Measurements from ENCODE around the gene SCN5A. TPM values are rescaled to one million over a fixed set of nuclear protein-coding genes. Genes with fewer than 3 reads are reported as not detected.

Gene SCN5A
- total and polyA plus RNA-seq, 2 of the 8 experiments (the other 6 are each of a cell fraction or from before 2014, with no cell fraction given) = 4.8 to 11.4 TPM

DNA sequence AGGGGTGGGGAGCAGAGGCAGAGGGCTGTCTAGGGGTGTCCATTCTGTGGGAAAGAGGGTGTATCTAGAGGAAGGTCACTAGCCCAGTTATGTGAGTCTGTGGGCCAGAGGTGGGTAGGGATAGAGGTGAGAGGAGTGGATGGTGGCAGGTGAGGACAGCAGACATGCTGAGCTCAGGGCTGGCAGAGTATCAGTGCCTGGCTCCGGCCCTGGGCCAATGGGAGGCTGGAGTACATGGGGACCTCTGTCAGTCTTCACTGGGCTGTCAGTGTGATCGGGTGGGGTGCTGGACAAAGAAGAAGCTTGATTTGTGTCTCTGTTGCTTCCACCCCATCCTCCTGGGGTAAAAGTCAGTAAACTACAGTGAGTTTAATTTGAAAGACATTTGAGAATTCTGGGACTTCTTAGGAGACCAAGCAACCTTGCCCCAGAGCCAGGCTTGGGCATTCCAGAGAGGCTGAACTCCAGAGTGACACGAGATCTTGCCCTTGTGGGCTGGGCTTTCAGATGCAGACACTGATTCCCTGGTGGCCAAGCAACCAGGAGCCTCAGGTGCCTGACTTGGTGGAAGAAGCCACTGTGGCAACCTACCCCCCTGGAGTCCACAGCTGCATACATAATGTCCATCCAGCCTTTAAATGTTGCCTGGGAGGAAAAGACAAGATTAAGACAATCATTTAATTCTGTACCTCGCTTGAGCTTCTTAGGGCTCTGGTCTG is 92.7 kb downstream of the SCN5A start:
- Histone ChIP-seq H3K23ac (ENCODE audit: insufficient read length) (no peak overlapping the region), H3K9me3 (ENCODE audit: insufficient read depth in 2 of 2, low read depth in 1 of 2, low read length in 1 of 2) (no peaks in the 10 kb centered on the region), H3K14ac (ENCODE audit: insufficient read length) (no peak overlapping the region), H3K56ac (replicated peaks; ENCODE audit: insufficient read length, low read depth, low read length) (no peak overlapping the region), H3K36me3 (ENCODE audit: control insufficient read depth in 2 of 4, insufficient read depth in 4 of 4, low read length in 3 of 4) (peaks cover 0 to 3% (median 0%) of the 10 kb centered on the region in 4 experiments; a peak in 2 of 8 replicates), H2BK20ac (ENCODE audit: low read length) (no peak overlapping the region), H4K91ac (replicated peaks; ENCODE audit: insufficient read length, low read length) (no peak overlapping the region), H3K4me1 (replicated peaks in 1 of 4; ENCODE audit: control insufficient read depth in 3 of 4, insufficient read depth in 4 of 4, low read length in 3 of 4) (no peaks in the 10 kb centered on the region), H3K4ac (replicated peaks; ENCODE audit: insufficient read length, low read depth, low read length) (no peak overlapping the region), H2BK120ac (replicated peaks; ENCODE audit: low read depth, low read length) (no peak overlapping the region), H2BK12ac (ENCODE audit: low read depth, low read length) (no peak overlapping the region), H3K9ac (replicated peaks in 1 of 4; ENCODE audit: extremely low read depth in 1 of 4, low read depth in 3 of 4, low read length in 3 of 4) (no peak overlapping the region), H2AFZ (ENCODE audit: low read length) (no peak overlapping the region), H4K20me1 (replicated peaks in 1 of 2; ENCODE audit: control insufficient read depth in 1 of 2, insufficient read depth in 2 of 2, low read length in 2 of 2) (no peaks in the 10 kb centered on the region), H3K23me2 (ENCODE audit: low read depth, low read length) (no peaks in the 10 kb centered on the region), H2AK5ac (ENCODE audit: low read depth, low read length) (no peak overlapping the region), H3K27ac (ENCODE audit: low read depth, low read length) (no peak overlapping the region), H3K79me1 (ENCODE audit: low read depth, low read length) (no peaks in the 10 kb centered on the region), H3K4me3 (ENCODE audit: extremely low read depth in 1 of 4, insufficient read depth in 2 of 4, low read depth in 3 of 4, low read length in 4 of 4) (no peak overlapping the region), H3K4me2 (ENCODE audit: insufficient read depth in 1 of 2, low read depth in 2 of 2, low read length in 2 of 2) (no peak overlapping the region), H2BK5ac (ENCODE audit: low read depth, low read length) (no peak overlapping the region), H3K79me2 (ENCODE audit: control insufficient read depth in 1 of 2, insufficient read depth in 2 of 2, low read length in 2 of 2) (no peaks in the 10 kb centered on the region), H4K8ac (ENCODE audit: extremely low read depth, insufficient read depth, low read length) (no peak overlapping the region), H3K27me3 (replicated peaks in 1 of 4; ENCODE audit: control insufficient read depth in 3 of 4, extremely low read depth in 1 of 4, insufficient read depth in 3 of 4, low read length in 3 of 4) (no peaks in the 10 kb centered on the region), H3K18ac (ENCODE audit: extremely low read depth, low read length) (no peak overlapping the region), H2BK15ac (ENCODE audit: low read length) (no peak overlapping the region), H4K5ac (ENCODE audit: insufficient read length, low read depth, low read length) (no peak overlapping the region)
- FAIRE-seq (no peak), DNase-seq (ENCODE audit: low read depth in 1 of 2, low spot score in 2 of 2) (no peak)
- WGBS, 2 experiments (ENCODE audit: extremely low coverage in 1 of 2, insufficient coverage in 1 of 2, insufficient read length in 1 of 2, insufficient replicate concordance in 2 of 2, low coverage in 1 of 2, low lambda C conversion rate in 2 of 2, missing lambda C conversion rate in 1 of 2) = 62% methylated on average over 4 of the region's 4 CpGs; no CpG with 5 or more reads in 1 of the 2 experiments
- TF ChIP-seq CEBPB (IDR thresholded peaks at IDR 0.05; ENCODE audit: low read depth, low read length) (no peak), ASH2L (IDR thresholded peaks at IDR 0.05; ENCODE audit: low read length) (no peak)
- ChIA-PET POLR2A (ENCODE audit: partially characterized antibody) (interaction anchor here (1.1 kb wide), 1 partner anchor 9 kb away, joined by 3 read pairs; no protein-coding TSS in a partner anchor), CTCF (ENCODE audit: partially characterized antibody) (interaction anchor here (0.6 to 3.3 kb wide), 9 partner anchors 14 to 182 kb away, joined by 3 to 13 read pairs (median 6); no protein-coding TSS in a partner anchor)
